HEK293 (cell line): ENCODE results near the gene WNT1.
A peak's percentile ranks its signal among the peaks of the same experiment; 100 is the strongest.

Experiments used
- CTCF ChIA-PET: fragments of 350-600 bp; formaldehyde crosslinking; extraction: SDS; loops from one replicate; lab custom pipeline; 2021; ENCODE audit warnings: antibody characterized with exemption; lab: Yijun Ruan, JAX
- POLR2A ChIA-PET: fragments of 300-600 bp; formaldehyde crosslinking; extraction: SDS; loops from one replicate; lab custom pipeline; 2020; ENCODE audit warnings: antibody characterized with exemption, inconsistent platforms; lab: Yijun Ruan, JAX
- H3K27ac ChIP-seq: fragments of 200-500 bp; sonication (Bioruptor generic); 2 replicates; pipeline ENCODE4 v1.5.1; 2014; ENCODE audit warnings: low read depth, low read length, control low read depth, inconsistent platforms; ENCODE audit errors: extremely low read depth
- H3K36me3 ChIP-seq, 2 experiments: fragments of 200-500 bp in 1 of 2; sonication (Bioruptor generic) in 1 of 2; 1 replicate in 1 of 2; 2 replicates in 1 of 2; pipeline ENCODE4 v1.5.1; 2014 to 2017; ENCODE audit warnings: inconsistent platforms in 2 of 2, low read length in 2 of 2; ENCODE audit not compliant: control insufficient read depth in 2 of 2, insufficient read depth in 1 of 2
- H3K4me1 ChIP-seq: fragments of 200-500 bp; sonication (Bioruptor generic); 2 replicates; pipeline ENCODE4 v1.5.1; 2014; ENCODE audit warnings: mild to moderate bottlenecking, low read length, inconsistent platforms; ENCODE audit not compliant: control insufficient read depth, insufficient read depth
- H3K4me3 ChIP-seq: 2 replicates; pipeline ENCODE4 v1.5.1; 2011; ENCODE audit warnings: low read depth, mild to moderate bottlenecking, control low read depth, low read length, moderate library complexity
- H3K9me3 ChIP-seq: fragments of 200-500 bp; sonication (Bioruptor generic); 2 replicates; pipeline ENCODE4 v1.5.1; 2014; ENCODE audit warnings: low read depth, low read length, inconsistent platforms; ENCODE audit not compliant: control insufficient read depth, insufficient read depth
- FEZF1 ChIP-seq: fragments of 450-650 bp; formaldehyde crosslinking; IDR thresholded peaks from 2 replicates; pipeline ENCODE4 v1.5.1; 2016; ENCODE audit warnings: missing biosample characterization, missing genetic modification characterization
- HIC1 ChIP-seq: fragments of 450-650 bp; formaldehyde crosslinking; IDR thresholded peaks from 2 replicates; pipeline ENCODE4 v1.5.1; 2016; ENCODE audit warnings: missing biosample characterization, missing genetic modification characterization
- IKZF3 ChIP-seq: fragments of 450-650 bp; IDR thresholded peaks from 2 replicates; pipeline ENCODE4 v1.5.0; 2018; ENCODE audit warnings: missing biosample characterization, mild to moderate bottlenecking, missing genetic modification characterization, moderate library complexity
- PATZ1 ChIP-seq: fragments of 450-650 bp; formaldehyde crosslinking; IDR thresholded peaks from 2 replicates; pipeline ENCODE4 v1.5.1; 2016; ENCODE audit warnings: missing biosample characterization, missing genetic modification characterization
- ZBTB20 ChIP-seq: fragments of 450-650 bp; formaldehyde crosslinking; IDR thresholded peaks from 2 replicates; pipeline ENCODE4 v1.5.1; 2016; ENCODE audit warnings: missing biosample characterization, missing genetic modification characterization
- ZFHX2 ChIP-seq: fragments of 450-650 bp; formaldehyde crosslinking; conservative IDR thresholded peaks from 2 replicates; pipeline ENCODE4 v1.5.1; 2016; ENCODE audit warnings: missing biosample characterization, missing genetic modification characterization
- ZNF10 ChIP-seq: fragments of 450-650 bp; formaldehyde crosslinking; IDR thresholded peaks from 2 replicates; pipeline ENCODE4 v1.5.1; 2017; ENCODE audit warnings: missing biosample characterization, missing genetic modification characterization
- ZNF140 ChIP-seq: fragments of 450-650 bp; formaldehyde crosslinking; IDR thresholded peaks from 2 replicates; pipeline ENCODE4 v1.5.1; 2016; ENCODE audit warnings: missing biosample characterization, missing genetic modification characterization
- ZNF184 ChIP-seq: fragments of 450-650 bp; IDR thresholded peaks from 2 replicates; pipeline ENCODE4 v1.5.1; 2018; ENCODE audit warnings: missing biosample characterization, mild to moderate bottlenecking, missing genetic modification characterization
- ZNF221 ChIP-seq: fragments of 450-650 bp; formaldehyde crosslinking; IDR thresholded peaks from 2 replicates; pipeline ENCODE4 v1.5.1; 2017; ENCODE audit warnings: missing biosample characterization, missing genetic modification characterization, borderline replicate concordance
- ZNF266 ChIP-seq: fragments of 450-650 bp; formaldehyde crosslinking; IDR thresholded peaks from 2 replicates; pipeline ENCODE4 v1.5.1; 2016; ENCODE audit warnings: missing biosample characterization, missing genetic modification characterization, low read depth
- ZNF433 ChIP-seq: fragments of 450-650 bp; formaldehyde crosslinking; IDR thresholded peaks from 2 replicates; pipeline ENCODE4 v1.5.1; 2016; ENCODE audit warnings: missing biosample characterization, missing genetic modification characterization, low read depth
- ZNF514 ChIP-seq: fragments of 450-650 bp; formaldehyde crosslinking; IDR thresholded peaks from 2 replicates; pipeline ENCODE4 v1.5.1; 2016; ENCODE audit warnings: missing biosample characterization, missing genetic modification characterization
- ZNF549 ChIP-seq: fragments of 450-650 bp; IDR thresholded peaks from 2 replicates; pipeline ENCODE4 v1.5.1; 2018; ENCODE audit warnings: missing biosample characterization, missing genetic modification characterization, mild to moderate bottlenecking, inconsistent platforms, moderate library complexity
- ZNF558 ChIP-seq: fragments of 450-650 bp; formaldehyde crosslinking; IDR thresholded peaks from 2 replicates; pipeline ENCODE4 v1.5.1; 2016; ENCODE audit warnings: missing biosample characterization, missing genetic modification characterization
- ZNF707 ChIP-seq: fragments of 450-650 bp; formaldehyde crosslinking; IDR thresholded peaks from 2 replicates; pipeline ENCODE4 v1.5.1; 2016; ENCODE audit warnings: missing biosample characterization, missing genetic modification characterization
- TF ChIP-seq, protein P1 (sequence below): fragments of 450-650 bp; formaldehyde crosslinking; IDR thresholded peaks from 2 replicates; pipeline ENCODE4; 2016; ENCODE audit warnings: missing biosample characterization, missing genetic modification characterization
- TF ChIP-seq, protein P2 (sequence below): fragments of 450-650 bp; formaldehyde crosslinking; IDR thresholded peaks from 2 replicates; pipeline ENCODE4 v1.5.1; 2016; ENCODE audit warnings: missing biosample characterization, missing genetic modification characterization

WNT1 gene

DNA sequence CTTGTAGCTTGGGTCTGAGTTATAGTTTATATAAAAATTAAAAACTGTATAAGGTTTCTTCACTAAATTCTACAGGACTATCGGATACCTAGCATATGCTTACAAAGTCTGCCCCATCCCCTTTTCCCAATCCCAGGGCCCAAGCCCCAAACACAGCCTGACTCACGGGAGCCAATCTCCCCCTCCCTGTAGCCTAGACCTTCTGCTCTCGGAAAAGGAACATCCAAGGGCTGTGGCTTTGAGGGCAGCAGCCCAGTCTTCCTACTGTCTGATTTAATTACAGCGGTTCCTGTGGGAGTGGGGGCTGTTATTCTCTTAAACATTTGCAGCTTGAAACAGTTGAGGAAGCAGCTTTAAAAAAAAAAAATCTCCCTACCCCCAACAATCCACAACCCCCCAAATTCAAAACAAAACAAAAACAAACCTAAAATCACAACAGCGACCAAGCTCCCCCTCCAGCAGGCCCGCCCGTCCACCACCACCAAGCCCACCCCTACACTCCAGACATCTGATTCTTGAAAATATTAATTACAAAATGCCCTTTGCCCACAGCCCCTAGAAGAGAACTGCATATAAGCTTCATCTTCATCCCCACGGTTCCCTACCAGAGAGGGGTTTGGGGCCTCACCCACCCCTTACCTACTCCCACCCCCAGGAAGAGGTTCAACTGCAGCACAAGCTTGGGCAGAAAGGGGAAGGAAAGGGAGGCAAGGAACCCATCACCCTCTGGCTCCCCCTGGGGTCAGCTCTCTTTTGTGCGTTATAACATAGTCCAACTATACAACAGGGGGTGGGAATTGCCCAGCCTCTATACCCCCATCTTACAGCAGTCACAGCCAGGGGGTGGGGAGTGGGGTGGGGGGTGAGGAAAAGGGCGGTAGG lies 41.6 kb downstream of the WNT1 start (continued):
- TF ChIP-seq HIC1 (tag by site-specific recombination) (0 out of 2 replicates have a peak, but pooled peaks have one; percentile 24), ZNF558 (tag by site-specific recombination) (no peak), PATZ1 (tag by site-specific recombination) (peak; percentile 75; the same call in 1 of the 2 replicates), ZNF140 (tag by site-specific recombination) (no peak), ZNF549 (no peak)
- TF ChIP-seq, protein P1, sequence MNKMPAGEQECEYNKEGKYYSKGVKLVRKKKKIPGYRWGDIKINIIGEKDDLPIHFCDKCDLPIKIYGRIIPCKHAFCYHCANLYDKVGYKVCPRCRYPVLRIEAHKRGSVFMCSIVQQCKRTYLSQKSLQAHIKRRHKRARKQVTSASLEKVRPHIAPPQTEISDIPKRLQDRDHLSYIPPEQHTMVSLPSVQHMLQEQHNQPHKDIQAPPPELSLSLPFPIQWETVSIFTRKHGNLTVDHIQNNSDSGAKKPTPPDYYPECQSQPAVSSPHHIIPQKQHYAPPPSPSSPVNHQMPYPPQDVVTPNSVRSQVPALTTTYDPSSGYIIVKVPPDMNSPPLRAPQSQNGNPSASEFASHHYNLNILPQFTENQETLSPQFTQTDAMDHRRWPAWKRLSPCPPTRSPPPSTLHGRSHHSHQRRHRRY (tag by site-specific recombination), result no peak
- TF ChIP-seq, protein P2, sequence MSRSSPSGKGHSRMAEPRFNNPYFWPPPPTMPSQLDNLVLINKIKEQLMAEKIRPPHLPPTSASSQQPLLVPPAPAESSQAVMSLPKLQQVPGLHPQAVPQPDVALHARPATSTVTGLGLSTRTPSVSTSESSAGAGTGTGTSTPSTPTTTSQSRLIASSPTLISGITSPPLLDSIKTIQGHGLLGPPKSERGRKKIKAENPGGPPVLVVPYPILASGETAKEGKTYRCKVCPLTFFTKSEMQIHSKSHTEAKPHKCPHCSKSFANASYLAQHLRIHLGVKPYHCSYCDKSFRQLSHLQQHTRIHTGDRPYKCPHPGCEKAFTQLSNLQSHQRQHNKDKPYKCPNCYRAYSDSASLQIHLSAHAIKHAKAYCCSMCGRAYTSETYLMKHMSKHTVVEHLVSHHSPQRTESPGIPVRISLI (tag by site-specific recombination), result no peak

DNA sequence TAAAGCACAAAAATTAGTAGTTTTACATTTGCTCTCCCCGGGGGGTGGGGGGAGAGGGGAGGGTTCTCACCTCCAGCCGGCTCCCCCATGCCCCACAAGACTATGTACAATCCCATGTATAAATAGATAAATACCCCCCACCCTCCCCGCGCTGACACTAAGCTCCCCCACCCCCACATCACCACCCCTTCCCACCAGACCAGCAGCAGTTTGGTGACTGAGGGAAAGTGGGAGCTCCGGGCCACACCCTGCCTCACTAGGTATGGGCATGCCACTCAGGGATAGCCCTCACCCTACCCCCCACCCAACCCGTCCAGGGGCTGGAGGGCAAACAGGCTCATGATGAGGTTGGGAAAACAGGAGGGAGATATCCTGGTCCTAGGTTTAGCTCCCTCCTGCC lies 42.3 kb downstream of the WNT1 start:
- no peaks in the 10 kb centered on the region; the same call in 1 of the 2 replicates for H3K4me1 ChIP-seq
- POLR2A ChIA-PET, result interaction anchor here (0.6 to 1.2 kb wide), 6 partner anchors 10 to 1065 kb away, joined by 3 to 6 read pairs (median 3); no protein-coding TSS in a partner anchor
- TF ChIP-seq ZBTB20 (no peak), ZNF266 (tag by site-specific recombination) (no peak), IKZF3 (0 out of 2 replicates have a peak, but pooled peaks have one; percentile 19), ZNF433 (tag by site-specific recombination) (no peak)
- TF ChIP-seq, all 188 proteins: peak for 1
- Histone ChIP-seq H3K9me3 (no peaks in the 10 kb centered on the region), H3K36me3 (peaks cover 8 to 46% of the 10 kb centered on the region in 2 experiments; a peak in 2 of 3 replicates), H3K27ac (no peak overlapping the region), H3K4me3 (no peak overlapping the region)
- CTCF ChIA-PET, result interaction anchor here (0.7 to 2.6 kb wide), 9 partner anchors 8 to 277 kb away, joined by 3 to 14 read pairs (median 5); no protein-coding TSS in a partner anchor

- no peaks in the 10 kb centered on the region; the same call in 1 of the 2 replicates for H3K4me1 ChIP-seq
- H3K27ac ChIP-seq, result no peak overlapping the region
- TF ChIP-seq FEZF1 (tag by site-specific recombination), result no peak
- TF ChIP-seq ZNF184 (tag by site-specific recombination), result no peak
- no peak for TF ChIP-seq ZNF707 (tag by site-specific recombination)
- TF ChIP-seq ZNF514 (tag by site-specific recombination), result no peak
- TF ChIP-seq ZNF221, result no peak
- TF ChIP-seq ZFHX2 (tag by site-specific recombination), result no peak
- TF ChIP-seq ZNF10 (tag by site-specific recombination), result no peak
- TF ChIP-seq, all 188 proteins: peak for 0
- ChIA-PET POLR2A (interaction anchor here (0.6 to 1.0 kb wide), 2 partner anchors 9 to 120 kb away, joined by 3 read pairs; no protein-coding TSS in a partner anchor), CTCF (interaction anchor here (0.6 to 2.6 kb wide), 3 partner anchors 22 to 83 kb away, joined by 3 to 11 read pairs (median 4); no protein-coding TSS in a partner anchor)
- Histone ChIP-seq H3K9me3 (no peaks in the 10 kb centered on the region), H3K4me3 (no peak overlapping the region), H3K36me3 (peaks cover 8 to 56% of the 10 kb centered on the region in 2 experiments)
These were observed 43.3 kb downstream of the WNT1 start for GRCh38 chr12:49021292-49021915.
